HG02678 (cell line): ENCODE measurements around the gene KIAA1755.

Experiments used
- ATAC-seq: cut with Tn5 transposase; IDR thresholded peaks from one replicate; pipeline ENCODE4 v1.9.1; 2021; ENCODE audit warnings: mild to moderate bottlenecking, moderate library complexity; ENCODE audit not compliant: unreplicated experiment

KIAA1755 gene, protein sequence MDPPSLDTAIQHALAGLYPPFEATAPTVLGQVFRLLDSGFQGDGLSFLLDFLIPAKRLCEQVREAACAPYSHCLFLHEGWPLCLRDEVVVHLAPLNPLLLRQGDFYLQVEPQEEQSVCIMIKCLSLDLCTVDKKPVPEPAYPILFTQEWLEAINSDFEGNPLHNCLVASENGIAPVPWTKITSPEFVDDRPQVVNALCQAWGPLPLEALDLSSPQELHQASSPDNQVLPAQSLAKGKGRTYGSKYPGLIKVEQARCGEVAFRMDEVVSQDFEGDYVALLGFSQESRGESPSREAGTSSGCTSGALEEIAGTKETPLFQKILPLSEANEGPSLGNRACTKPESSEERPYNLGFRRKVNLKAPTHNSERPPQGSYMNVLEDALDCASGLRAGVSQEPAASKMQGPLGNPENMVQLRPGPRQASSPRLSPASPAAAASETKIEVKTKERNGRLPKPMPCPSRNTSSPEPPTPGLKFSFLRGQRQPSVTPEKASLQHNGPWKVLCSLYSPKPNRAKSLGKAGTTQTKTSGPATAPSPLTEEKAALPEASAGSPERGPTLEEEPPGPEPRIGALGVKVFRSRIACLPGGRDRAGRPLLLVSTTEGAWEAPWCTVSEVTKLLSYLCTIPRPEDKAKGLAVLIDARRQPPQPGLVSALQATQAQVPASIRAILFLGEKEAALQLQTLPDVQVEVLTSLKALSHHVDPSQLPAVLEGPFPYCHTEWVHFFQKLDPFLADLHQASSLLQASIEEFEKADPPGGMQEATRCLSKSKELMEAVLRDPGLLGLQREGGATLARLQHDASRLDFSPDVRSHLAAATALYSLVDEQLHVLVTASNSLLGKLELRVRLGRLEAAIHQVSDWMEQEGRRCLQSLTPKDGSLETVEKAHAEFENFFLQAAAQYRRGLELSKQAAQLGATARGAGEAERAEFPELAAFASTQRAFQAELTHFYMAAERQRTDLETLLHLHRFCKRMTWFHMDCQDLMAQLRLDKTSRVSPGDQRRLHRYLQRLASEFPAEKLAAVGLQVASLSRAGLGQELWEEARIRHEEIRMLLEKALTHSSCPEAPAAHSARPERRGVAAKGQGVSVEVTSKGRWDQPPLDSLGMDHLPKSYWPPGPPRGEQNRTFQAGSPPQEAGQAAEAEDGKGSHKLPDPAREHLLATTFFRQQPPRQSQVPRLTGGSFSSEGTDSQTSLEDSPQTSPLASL

DNA sequence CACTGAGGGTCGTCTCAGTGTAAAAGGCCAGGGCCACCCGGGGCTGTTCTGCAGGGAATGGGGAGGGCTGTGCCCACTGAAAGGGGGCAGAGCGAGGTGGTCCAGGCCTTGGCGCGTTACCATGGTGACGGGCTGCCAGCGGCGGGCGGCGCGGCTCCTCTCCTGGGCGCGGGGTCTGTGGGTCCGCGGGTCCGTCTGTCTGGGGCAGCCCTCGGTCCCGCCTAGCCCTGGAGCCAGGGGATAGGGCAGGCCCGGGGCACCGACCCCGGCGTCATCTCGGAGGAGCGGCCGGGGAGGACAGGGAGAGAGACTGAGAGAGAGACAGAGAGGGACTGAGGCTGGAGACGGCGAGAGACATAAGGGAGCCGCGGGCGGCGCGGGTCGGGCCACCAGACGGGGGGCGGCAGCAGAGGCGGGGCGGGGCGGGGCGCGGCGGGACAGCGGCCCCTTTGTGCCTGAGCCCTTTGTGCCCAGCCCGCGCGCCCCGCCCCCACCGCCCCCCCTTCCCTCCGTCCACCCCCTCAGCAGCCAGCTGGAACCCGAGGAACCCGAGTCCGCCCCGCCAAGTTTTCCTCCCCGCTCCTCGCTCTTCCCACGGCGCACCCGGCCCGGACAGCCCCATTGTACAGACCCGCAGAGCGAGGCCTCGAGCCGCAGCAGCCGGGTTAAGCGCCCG is at the start of gene KIAA1755:
Gene KIAA1755, minus strand, starts transcription at position 358 of the 676 bp plus-strand sequence. Its CDS starts 235 bp downstream, at position 123.
- no peak for ATAC-seq

DNA sequence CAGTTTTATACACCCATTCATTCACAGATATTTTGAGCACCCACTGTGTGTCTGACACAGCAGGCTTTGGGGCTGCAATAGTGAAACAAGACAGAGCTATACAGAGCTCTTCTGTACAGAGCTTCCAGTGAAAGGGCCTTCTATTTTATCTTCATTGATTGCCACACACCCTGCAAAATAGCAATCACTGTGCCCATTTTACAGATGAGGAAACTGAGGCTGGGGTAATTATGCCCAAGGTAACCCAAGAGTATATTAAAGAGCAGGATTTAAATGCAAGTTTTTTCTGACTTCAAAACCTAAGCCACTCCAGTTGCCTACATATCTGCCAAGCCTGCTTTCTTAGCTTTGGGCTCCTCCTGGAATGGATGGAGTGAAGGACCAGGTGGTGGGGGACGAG is 47.9 kb upstream of the KIAA1755 start:
- ATAC-seq: no peak

DNA sequence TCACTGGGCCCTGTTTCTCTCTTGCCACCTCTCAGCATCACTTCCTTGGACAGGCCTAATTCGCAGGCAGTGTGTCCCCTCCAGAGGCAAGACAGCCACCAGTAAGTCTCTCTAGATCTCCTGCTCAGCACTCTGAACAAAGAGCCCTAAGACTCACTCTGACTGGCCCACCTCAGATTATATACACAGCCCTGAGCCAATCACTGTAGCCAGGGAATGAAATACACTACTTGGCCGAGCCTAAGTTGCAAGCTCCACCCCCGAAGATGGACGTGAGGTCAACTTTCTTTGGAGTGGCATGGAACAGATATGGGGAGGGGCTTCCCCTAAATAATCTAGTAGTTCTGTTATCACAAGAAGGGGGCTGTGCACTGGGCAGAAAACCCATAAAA is 47.5 kb upstream of the KIAA1755 start:
- ATAC-seq: no peak

DNA sequence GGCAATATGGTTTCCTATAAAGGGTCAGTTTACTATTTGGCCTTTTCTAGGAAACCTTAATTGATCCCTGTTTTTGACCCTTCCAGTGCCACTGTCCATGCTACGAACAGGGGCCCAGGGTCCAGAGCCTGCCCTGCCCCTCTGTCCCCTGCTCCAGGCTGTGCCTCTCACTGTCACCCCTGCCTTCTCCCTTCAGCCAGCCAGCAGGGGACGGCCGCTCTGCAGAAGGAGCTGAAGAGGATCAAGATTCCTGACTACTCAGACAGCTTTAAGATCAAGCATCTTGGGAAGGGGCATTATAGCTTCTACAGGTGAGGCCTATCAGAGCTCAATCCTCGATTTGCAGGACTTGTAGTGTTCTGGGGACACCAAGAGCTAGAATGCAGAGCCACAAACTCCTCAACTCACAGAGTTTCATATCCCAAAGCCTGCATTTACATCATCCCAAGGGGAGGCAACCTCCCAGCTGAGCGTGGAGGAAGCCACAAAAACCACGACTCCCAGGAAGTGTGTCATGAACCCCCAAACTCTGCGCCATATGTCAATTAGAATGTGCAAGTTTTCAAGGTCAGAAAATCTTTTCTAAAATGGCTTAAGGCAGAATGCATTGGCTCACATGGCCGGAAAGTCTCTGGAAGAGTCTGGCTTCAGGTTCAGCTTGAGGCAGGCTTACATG is 47.0 kb upstream of the KIAA1755 start:
- no peak for ATAC-seq

DNA sequence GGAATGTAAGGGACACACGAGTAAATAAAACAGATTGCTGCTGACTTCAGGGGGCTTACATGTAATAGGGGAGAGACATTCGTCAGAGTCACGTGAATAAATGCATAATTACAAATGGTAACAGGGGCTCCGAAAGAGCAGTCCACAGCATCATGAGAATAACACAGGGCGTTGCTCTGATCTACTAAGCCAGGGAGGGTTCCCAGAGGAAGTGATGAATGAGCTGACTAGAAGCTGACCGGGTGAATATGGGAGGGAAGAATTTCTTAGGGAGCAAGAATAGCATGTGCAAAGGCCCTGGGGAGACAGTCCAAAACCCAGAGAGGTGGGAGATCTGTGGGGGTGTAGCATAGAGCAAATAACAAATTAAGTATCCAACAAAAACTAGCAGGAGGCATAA is 45.8 kb upstream of the KIAA1755 start:
- no peak for ATAC-seq

DNA sequence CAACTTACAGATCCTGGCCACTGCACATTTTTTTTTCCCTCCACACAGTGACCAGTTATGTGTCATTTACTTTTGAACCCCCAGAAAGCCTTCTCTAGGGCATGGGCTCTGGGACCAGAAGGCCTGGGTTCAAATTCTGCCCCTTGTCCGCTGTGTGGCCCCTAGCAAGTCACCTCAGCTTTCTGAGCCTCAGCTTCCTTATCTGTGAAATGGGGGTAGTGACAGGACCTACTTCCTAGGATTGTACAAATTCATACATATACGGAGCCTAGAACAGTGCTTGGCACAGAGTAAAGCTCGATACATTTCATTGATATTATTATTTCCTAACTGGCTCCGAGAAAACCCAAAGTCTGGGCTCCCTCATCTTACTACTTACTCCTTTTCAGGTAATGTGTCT is 45.0 kb upstream of the KIAA1755 start:
- ATAC-seq: no peak

DNA sequence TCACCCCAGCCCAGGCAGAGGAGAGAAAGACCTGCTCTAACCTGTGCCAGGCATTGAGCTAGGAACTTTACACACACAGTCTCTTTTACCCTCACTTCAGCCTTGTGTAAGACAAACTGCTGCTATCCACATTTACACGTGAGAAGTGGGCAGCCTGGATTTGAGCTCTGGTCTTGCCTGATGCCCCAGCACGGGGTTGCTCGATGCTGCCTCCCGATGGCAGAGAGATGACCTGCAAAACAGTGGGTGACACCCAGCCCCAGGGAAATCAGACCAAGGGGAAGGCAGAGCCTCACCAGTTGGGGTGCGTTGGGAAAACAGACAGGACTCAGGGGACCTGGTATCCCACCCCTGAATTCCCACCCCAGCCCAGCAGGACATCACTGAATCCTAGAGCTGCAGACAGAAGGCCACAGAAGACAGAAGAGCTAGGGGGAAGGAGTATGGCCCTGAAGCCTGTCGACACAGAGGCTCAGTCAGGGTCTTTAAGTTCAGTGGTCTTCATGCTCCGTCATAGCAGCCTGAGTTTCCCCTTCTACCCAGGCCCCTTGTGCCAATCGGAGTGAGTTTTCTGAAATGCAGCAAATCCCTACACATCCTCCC is 44.4 kb upstream of the KIAA1755 start:
- ATAC-seq: no peak

DNA sequence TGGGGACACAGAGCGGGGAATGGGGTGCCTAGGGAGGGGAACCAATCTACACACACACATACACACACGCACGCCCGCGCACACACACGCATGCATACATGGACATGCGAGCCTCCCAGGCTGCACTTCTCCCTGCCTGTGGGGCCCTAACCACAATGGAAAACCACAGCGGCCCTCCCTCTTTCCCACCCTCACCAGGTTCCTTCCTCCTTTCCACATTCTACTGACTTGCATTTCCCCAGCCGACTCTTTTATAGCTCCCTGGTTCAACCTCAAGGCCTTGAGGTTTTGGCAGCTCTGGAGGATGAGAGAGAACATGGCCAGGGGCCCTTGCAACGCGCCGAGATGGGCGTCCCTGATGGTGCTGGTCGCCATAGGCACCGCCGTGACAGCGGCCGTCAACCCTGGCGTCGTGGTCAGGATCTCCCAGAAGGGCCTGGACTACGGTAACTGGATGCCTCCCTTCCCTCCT is 43.4 kb upstream of the KIAA1755 start, which contains the start of gene BPI:
Gene BPI, plus strand, starts transcription at position 249 of the 472 bp plus-strand sequence. Its CDS starts 68 bp downstream, at position 317.
- ATAC-seq: no peak

DNA sequence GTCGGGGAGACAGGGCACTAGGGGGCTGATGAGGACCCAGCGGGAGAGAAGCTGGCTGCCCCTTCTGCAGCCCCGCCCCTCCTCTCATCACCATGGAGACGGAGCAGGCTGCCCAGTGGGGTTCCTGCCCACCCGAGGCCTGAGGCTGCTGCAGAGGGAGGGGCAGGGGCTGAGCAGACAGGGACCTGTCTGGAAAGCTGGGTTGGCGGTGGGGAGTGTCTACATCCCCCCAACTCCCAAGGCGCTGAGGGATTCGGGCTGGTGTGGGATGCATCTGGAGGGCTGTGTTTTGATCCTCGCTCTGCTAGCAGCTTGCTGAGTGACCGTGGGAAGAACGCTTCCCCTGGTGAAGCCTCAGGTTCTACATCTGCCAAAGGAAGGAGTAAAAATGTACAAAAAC is 42.3 kb upstream of the KIAA1755 start:
- ATAC-seq: no peak

DNA sequence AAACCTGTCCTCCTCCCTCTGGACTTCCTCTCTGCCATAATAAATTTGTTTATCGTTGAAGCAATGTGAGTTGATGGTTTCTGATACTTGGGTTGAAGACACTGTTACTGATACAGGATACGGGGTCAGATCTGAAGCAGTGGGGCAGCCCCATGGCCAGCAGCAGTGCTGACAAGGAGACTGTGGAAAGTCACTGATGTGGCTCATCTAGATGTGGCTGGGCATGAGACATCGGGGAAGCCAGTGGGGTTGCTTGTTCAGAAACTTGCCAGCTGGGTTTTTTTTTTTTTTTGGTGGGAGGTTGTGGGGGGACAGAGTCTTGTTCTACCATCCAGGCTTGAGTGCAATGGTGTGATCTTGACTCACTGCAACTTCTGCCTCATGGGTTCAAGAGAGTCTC is 40.8 kb upstream of the KIAA1755 start:
- no peak for ATAC-seq

DNA sequence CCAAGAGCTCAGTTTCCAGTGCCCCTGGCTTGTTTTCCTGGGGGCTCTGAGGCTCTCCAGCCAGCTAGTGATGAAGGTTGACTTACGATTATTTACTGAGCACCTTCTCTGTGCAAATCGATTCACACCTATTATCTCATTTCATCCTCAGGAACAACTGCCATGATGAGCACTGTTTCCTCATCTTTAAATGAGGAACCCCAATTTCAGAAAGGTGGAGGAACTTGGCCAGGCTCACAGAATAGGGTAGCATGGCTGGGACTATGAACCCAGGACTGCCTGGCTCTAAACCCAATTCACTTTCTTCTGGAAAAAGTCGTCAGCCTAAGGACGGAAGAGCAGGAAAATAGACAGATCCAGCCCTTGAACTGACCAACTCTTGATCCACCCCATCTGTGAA is 39.9 kb upstream of the KIAA1755 start:
- no peak for ATAC-seq

DNA sequence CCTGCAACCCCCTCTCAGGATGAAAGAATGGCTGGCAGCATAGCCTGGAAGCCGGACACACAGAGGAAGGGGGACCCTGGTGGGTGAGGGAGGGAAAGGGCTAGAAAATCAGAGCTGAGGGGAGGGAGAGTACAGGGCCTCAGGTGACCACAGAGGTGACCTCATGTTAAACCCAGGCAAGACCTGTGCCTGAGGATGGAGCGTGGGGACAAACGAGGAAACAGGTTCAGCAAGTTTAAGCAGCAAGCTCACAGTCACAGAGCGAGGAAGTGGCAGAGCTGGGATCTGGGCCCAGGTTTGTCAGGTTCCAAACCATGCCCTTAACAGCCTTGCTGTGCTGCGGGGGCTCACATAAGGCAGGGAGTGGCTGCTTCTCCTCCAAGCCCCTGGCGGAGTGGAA is 39.4 kb upstream of the KIAA1755 start:
- ATAC-seq: no peak

DNA sequence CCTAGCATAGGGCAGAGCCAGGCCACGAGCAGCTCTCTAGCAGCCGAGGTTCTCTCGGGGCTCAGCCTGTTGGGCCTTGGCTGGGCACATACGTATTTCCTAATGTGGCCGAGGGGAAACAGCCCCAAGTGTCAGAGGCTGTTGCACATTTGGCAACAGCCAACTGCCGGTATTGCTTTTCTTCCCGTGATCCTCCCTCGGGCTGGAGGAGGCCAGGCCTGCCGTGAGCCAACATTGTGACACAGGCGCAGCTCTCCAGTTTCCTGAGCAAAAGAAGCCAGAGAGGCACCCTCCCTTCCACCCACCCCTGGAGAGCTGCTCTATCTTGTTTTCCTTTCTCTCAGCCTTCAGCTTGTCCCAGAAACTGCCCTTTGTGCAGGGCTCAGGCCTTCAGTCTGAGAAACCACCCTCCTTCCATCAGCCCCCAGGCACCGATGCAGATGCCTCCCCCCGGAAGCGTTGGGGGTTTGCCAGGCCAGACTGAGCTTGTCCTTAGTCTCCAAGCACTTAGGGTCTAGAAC is 38.3 kb upstream of the KIAA1755 start:
- ATAC-seq: no peak

DNA sequence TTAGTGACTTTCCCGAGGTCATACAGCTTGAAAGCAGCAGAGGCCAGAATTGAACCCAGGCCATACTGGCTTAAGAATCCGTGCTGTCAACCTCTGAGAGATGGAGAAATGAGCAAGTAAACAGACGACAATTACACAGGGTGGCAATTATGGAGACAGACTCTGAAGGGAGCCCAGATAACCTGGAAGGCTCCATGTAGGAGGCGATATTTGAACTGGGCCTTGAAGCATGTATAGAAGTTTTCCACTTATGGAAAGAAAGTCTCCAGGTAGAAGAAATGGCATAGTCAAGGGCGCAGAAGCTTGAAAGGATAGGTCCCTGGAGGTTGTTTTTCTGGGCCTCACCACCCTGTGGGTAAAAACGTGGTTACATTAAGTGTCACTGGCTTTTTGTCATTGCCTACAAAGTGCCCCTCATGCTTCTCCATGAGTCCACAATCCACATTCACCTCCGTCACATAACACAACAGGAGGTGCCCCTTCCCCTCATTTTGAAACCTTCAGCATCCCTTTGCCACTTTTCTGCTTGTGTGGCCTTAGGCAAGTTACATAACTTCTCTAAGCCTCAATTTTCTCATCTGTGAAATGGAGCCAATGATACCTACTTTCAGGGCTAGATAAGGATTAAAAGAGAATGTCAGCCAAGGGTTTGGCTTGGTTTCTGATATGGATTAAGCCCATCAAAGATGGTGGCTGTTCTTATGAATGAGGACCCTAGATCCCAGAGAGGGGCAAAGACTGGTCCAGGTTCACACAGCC is 37.6 kb upstream of the KIAA1755 start:
- ATAC-seq: no peak

DNA sequence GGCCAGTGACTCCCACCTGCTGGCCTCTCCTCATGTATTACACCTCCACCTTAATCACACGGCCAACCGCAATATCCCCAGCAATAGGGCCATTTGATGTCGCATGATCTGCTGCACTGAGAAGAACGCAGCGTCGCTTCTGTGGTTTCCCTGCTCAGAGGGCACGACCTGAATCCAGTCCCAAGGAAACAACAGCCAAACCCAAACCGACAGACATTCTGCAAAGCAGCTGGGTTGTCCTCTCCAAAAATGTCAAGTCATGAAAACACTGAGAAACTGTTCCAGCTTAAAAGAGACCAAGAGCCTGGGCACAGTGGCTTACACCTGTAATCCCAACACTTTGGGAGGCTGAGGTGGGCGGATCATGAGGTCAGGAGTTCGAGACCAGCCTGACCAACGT is 35.9 kb upstream of the KIAA1755 start:
- ATAC-seq: no peak

DNA sequence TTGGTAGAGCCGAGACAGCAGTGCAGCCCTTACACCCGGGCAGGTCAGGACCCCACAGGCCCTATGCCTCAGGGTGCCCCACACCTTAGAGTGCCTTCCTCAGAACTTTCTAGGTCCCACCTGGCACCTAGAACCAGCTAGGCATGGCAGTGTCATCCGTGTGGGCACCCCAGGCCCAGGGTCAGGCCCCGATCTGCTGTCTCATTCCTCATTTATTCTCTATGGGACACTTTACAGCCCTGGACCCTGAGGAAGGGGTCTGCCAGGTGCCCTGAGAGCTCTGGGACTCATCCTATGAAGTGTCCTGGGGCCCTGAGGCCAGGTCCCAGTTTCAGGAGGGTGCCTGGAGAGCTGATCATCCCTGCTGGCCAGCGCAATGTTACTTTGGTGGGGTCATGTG is 35.3 kb upstream of the KIAA1755 start:
- ATAC-seq: no peak

DNA sequence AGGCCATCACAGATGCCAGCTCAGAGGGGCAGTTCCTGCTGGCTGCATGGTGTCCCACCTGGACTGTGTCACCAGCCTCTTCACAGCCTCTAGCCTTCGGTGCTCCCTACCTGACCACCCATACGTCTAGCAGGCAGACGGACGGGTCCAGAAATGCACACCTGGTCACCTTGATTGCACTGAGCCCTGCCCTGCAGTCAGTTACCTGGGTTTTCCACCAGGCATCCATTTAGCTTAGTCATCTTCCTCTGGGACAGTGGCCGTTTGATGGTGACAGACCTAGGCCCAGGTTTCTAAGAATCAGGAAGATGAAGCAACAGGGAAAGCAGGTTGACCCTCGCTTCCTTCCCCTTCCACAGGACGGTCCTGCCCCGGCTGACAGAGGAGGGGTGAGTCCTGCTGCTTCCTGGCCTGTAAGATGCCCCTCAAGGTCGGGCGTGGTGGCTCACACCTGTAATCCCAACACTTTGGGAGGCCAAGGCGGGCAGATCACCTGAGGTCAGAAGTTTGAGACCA is 33.6 kb upstream of the KIAA1755 start:
- ATAC-seq: no peak

DNA sequence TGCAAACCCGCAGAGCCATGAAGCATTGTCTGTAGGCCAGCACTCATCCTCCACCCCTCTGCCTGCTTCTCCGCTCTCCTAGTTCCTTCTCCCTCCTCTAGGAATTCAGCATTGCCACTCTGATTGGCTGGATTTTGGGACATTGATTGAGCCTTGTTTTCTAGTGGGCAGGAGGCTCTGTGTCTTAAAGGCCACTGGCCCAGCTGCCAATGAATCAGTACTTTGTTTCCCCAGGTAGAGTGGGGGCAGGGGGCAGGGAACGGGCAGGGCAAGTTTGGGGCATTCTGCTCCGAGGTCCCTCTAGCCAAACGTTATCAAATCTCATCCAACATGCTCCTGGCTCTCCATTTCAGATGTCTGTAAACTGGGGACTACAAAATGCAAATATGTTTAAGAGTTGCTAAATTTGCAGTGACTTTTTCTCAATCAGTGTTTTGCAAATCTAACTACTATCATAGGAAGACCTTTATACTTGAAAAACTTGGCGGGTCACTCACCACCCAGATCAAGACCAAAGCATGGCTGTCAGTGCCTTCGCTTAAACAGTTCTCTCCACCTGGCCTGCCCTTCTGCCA is 33.0 kb upstream of the KIAA1755 start:
- no peak for ATAC-seq
